Muscle layer of duodenum (tissue), 2 donors: Measurements from ENCODE around the gene ASIC5.
A peak's percentile ranks its signal among the peaks of the same experiment; 100 is the strongest.

Source experiments
- H3K27ac ChIP-seq: one replicate; pipeline ENCODE4 v1.7.0; 2013; ENCODE audit warnings: mild to moderate bottlenecking, low read length
- H3K27me3 ChIP-seq: one replicate; pipeline ENCODE4 v1.7.0; 2013; ENCODE audit warnings: low read depth, mild to moderate bottlenecking, control low read depth, low read length
- H3K36me3 ChIP-seq, 2 donors: one replicate each; pipeline ENCODE4 v1.7.0; 2013; ENCODE audit warnings: low read length in 2 of 2, control low read depth in 1 of 2, mild to moderate bottlenecking in 1 of 2; ENCODE audit not compliant: insufficient read depth in 2 of 2, control insufficient read depth in 1 of 2
- H3K4me1 ChIP-seq, 2 donors: one replicate each; pipeline ENCODE4 v1.7.0; 2013; ENCODE audit warnings: low read length in 2 of 2, mild to moderate bottlenecking in 2 of 2, control low read depth in 1 of 2, moderate library complexity in 1 of 2; ENCODE audit not compliant: insufficient read depth in 2 of 2, control insufficient read depth in 1 of 2
- H3K4me3 ChIP-seq, 2 donors: one replicate each; pipeline ENCODE4 v1.7.0; 2013; ENCODE audit warnings: low read length in 2 of 2, low read depth in 1 of 2, mild to moderate bottlenecking in 1 of 2
- H3K9me3 ChIP-seq, 2 donors: one replicate each; pipeline ENCODE4 v1.7.0; 2013; ENCODE audit warnings: low read length in 2 of 2, control low read depth in 1 of 2, mild to moderate bottlenecking in 1 of 2; ENCODE audit not compliant: control insufficient read depth in 1 of 2
- donor health status: healthy.

Gene ASIC5

GRCh38 chr4:155780775-155781174 lies 85.3 kb downstream of the ASIC5 start:
- Histone ChIP-seq H3K36me3 (no peaks in the 10 kb centered on the region), H3K4me3 (no peak overlapping the region), H3K27me3 (no peaks in the 10 kb centered on the region), H3K27ac (peak overlapping the region; percentile 26), H3K4me1 (peaks cover 0 to 31% of the 10 kb centered on the region in 2 donors), H3K9me3 (no peaks in the 10 kb centered on the region)
